GM18951 (cell line): ENCODE measurements around the gene NPIPB6.

Source experiments
- POLR2A ChIP-seq: IDR thresholded peaks from 4 replicates; pipeline ENCODE4 v1.6.1; 2011; ENCODE audit warnings: mild to moderate bottlenecking; ENCODE audit not compliant: insufficient read length, insufficient read depth; ENCODE audit errors: extremely low read depth
- in situ Hi-C: fragments of 300-500 bp; cut with MboI; formaldehyde crosslinking; loops from one replicate; pipeline ENCODE4 v1.12.0; 2022; ENCODE audit warnings: low sequenced_read_pairs, mixed read lengths, inconsistent platforms; ENCODE audit not compliant: unreplicated experiment

NPIPB6 gene

DNA sequence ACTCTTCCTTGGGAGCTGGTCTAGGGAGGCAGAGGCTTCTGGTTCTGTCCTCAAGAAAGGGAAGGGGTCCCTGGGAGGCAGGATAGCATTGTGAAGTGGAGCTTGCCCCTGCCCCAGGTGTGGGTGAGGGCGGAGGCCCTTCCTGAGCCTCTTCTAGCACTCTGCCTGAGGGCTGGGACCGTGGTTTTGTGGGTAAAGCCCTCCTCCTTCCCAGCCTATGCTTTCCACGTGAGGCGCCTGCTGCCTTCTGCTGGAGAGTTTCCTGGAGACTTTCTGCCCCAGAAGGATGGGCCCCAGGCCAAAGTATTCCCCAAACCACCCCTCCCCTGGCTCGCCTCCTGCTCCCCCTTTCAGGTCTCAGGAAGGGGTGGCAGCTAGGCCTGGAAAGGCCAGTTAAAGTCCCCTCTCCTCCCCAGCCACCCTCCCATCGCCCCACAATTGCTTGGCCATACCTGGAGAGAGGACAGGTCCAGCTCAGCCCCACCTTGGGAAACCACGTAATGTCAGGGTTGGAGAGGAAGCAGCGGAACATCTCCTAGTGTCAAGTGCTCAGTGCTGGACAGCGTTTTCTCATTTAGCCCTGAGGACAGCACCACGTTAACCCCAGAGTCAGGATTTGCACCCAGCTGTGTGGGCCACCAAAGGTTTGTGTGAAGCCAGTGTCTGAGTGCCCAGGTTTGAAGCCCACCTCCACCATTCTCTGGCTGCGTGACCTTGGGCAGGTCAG, 65.4 kb downstream of the NPIPB6 start:
- TF ChIP-seq POLR2A = no peak
- in situ Hi-C loops = no loop called here

DNA sequence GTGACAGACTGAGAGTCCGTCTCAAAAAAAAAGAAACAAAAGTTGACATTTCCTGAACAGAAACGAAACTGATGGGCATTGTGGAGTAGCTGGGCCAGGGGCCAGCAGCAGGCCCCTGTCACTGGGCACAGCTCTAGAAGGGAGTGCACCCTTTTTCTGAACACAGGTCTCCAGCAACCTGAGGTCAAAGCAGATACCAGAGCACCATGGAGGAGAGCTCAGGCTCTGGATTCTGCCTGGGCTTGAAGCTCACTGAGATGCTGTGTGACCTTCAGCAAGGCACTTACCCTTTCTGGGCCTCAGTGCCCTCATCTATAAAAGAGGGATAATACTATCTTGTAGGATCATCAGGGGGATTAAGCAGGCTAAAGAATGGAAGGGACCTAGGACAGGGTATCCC, 66.0 kb downstream of the NPIPB6 start:
- TF ChIP-seq POLR2A = no peak
- in situ Hi-C loops = no loop called here

DNA sequence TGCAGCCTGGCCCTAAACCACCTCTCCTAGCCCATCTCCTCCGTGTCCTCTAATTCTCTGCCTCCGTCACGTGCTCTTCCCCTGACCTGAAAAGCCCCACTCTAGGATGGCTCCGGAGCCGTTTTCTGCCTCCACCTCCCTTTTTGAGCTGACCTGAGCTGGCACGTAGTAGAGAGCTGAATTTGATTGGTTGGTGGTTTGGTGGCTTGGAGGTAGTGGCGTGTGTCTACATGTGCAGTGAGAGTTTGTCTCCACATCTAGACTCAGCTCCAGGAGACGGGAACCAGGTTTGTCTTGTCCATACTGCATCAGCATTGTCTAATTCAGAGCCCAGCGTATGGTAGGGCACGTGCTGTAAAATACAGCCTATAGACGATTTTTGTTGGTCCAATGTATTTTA, 68.0 kb downstream of the NPIPB6 start:
- in situ Hi-C loops = no loop called here

DNA sequence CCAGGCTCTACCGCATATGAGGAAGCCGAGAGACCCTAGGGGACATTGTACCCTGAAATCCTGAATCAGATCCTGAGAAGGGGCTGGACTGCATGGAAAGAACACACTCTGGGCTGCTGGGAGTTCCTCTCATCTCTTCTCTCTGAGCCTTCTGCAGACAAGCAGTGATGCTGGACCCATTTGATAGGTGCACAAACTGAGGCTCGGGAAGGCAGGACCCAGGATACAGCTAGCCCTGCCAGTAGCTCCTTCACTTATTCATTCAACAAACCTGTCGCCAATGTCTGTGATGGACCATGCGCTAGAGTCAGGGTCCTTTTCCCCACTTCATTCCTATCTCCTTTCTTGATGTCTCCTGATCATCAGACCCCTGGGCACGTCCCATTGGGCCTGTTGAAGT, 69.1 kb downstream of the NPIPB6 start:
- in situ Hi-C loops = no loop called here
- TF ChIP-seq POLR2A = no peak

More for the DNA sequence above, 68.0 kb downstream of the NPIPB6 start:
- TF ChIP-seq POLR2A = no peak

DNA sequence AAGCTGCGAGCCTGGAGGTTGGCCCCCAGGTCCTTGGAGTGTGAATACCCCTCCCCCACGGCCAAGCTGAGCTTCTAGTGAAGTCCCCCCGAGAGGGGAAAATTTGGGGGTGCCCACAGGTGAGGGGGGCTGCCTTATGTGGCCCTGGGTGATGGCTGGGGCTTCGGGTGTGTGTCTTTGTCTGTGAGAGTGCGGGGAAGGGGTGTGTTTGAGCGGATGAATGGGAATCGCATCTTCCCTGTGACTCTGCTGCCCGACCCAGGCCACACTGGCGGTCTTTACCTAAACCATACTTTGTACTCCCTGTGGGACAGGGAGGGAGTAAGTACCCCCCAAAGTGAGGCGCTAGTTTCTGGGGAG, 69.7 kb downstream of the NPIPB6 start:
- TF ChIP-seq POLR2A = no peak
- in situ Hi-C loops = no loop called here

DNA sequence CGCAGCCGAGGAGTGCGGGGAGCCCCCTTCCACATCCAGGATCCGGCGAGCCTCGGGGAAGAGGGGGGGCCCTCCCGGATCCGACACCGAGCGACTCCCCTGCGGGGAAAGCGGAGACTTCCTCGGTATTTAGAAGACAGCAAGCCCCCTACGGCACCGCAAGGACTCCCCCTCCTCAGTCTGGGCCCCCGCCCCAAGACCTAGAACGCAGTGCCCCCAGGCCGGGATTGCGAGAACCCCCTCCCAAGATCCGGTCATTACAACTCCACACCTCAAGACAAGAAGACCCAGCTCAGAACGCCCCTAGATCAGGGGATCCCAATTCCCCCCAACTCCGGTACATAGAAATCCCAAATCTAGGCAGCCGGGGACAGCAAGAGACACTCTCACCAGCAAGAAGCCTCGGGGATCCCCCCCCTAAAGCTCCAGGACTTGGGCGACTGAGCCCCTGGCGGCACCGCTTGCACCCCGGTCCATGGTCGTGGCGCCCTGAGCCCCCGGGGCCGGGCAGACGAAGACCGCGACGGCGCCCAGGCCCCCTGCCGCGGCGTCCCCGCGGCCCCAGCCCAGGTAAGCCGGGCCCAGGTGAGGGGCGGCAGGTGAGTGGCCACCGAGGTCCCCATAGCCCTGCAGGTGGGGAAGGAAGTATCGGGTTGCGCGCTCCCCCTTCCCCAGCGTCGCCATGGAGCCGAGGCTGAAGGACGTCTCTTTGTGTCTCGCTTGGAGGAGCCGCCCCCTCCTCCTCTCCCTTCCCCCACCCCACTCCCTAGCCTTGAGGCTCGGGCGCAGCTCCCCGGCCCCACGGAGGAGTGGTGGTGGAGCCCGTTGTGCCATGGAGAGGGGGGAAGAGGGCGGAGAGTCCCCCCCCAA, 70.3 kb downstream of the NPIPB6 start:
- no peak for TF ChIP-seq POLR2A
- in situ Hi-C loops = no loop called here
